ENCODE measurements around the gene SDHA.
"Not testable (repeated sequence)": the region's sequence is repeated elsewhere in the genome, so short reads cannot be mapped to it uniquely, and the experiment has no call there.

The SDHA gene

GRCh38 chr5:222951-223715 is 5.0 kb downstream of the SDHA start:
- DNase-seq (ENCODE audit: low read depth), result not testable (repeated sequence)

- DNase-seq (ENCODE audit: low read depth), result no peak
These were observed 5.7 kb downstream of the SDHA start for GRCh38 chr5:223791-224190.

- no peak for DNase-seq (ENCODE audit: low read depth)
These were observed 7.2 kb downstream of the SDHA start for GRCh38 chr5:225334-225733.

GRCh38 chr5:227375-227774 is 9.3 kb downstream of the SDHA start:
- not testable (repeated sequence) for DNase-seq (ENCODE audit: low read depth)

- no peak for DNase-seq (ENCODE audit: low read depth)
These were observed 10.8 kb downstream of the SDHA start for GRCh38 chr5:228886-229285.

- DNase-seq (ENCODE audit: low read depth), result no peak
These were observed 12.6 kb downstream of the SDHA start for GRCh38 chr5:230711-231110.

GRCh38 chr5:231661-232060 is 13.5 kb downstream of the SDHA start:
- DNase-seq (ENCODE audit: low read depth), result no peak

- not testable (repeated sequence) for DNase-seq (ENCODE audit: low read depth)
These were observed 15.3 kb downstream of the SDHA start for GRCh38 chr5:233426-233825.

GRCh38 chr5:234450-234849 is 16.3 kb downstream of the SDHA start:
- DNase-seq (ENCODE audit: low read depth), result no peak

GRCh38 chr5:235527-235926 is 17.4 kb downstream of the SDHA start:
- DNase-seq (ENCODE audit: low read depth), result not testable (repeated sequence)

GRCh38 chr5:237931-238330 is 19.8 kb downstream of the SDHA start:
- not testable (repeated sequence) for DNase-seq (ENCODE audit: low read depth)

GRCh38 chr5:240550-240949 is 22.4 kb downstream of the SDHA start:
- DNase-seq (ENCODE audit: low read depth), result not testable (repeated sequence)

- DNase-seq (ENCODE audit: low read depth), result not testable (repeated sequence)
These were observed 23.0 kb downstream of the SDHA start for GRCh38 chr5:241045-241669.

GRCh38 chr5:243683-244367 is 25.7 kb downstream of the SDHA start:
- peak; percentile 11 for DNase-seq (ENCODE audit: low read depth)

GRCh38 chr5:245717-246116 is 27.6 kb downstream of the SDHA start:
- not testable (repeated sequence) for DNase-seq (ENCODE audit: low read depth)

- DNase-seq (ENCODE audit: low read depth), result not testable (repeated sequence)
These were observed 32.3 kb downstream of the SDHA start for GRCh38 chr5:250396-250795.

GRCh38 chr5:251016-251415 is 32.9 kb downstream of the SDHA start:
- not testable (repeated sequence) for DNase-seq (ENCODE audit: low read depth)

- not testable (repeated sequence) for DNase-seq (ENCODE audit: low read depth)
These were observed 33.4 kb downstream of the SDHA start for GRCh38 chr5:251538-251937.

- not testable (repeated sequence) for DNase-seq (ENCODE audit: low read depth)
These were observed 33.9 kb downstream of the SDHA start for GRCh38 chr5:251975-252374.

- no peak for DNase-seq (ENCODE audit: low read depth)
These were observed 34.4 kb downstream of the SDHA start for GRCh38 chr5:252546-252945.

- not testable (repeated sequence) for DNase-seq (ENCODE audit: low read depth)
These were observed 36.2 kb downstream of the SDHA start for GRCh38 chr5:254322-254721.

GRCh38 chr5:255116-255515 is 37.0 kb downstream of the SDHA start:
- not testable (repeated sequence) for DNase-seq (ENCODE audit: low read depth)

GRCh38 chr5:256347-256746 is 38.2 kb downstream of the SDHA start:
- not testable (repeated sequence) for DNase-seq (ENCODE audit: low read depth)
